HCT116 (cell line): ENCODE results near the gene PRR5L. TPM values are rescaled to one million over a fixed set of nuclear protein-coding genes. Genes with fewer than 3 reads are reported as not detected.

ENCODE experiments used
- ATAC-seq: fragments of 200-7000 bp; cut with Tn5 transposase; 2 replicates; pipeline ENCODE4 v1.9.1; 2020; ENCODE audit warnings: mild to moderate bottlenecking, moderate library complexity
- BruUV-seq: library from RNA; stranded (reverse); fragments of 400-500 nt; replicated peaks from 2 replicates; lab custom pipeline; 2021; lab: Mats Ljungman, UMichigan
- CTCF ChIA-PET: fragments of 300-600 bp; sonication (Branson Sonifier 250); formaldehyde crosslinking; loops from one replicate; lab custom pipeline; 2021; ENCODE audit warnings: antibody characterized with exemption; lab: Charles Lee
- POLR2A ChIA-PET: fragments of 300-600, 350-600 bp; sonication (Branson Sonifier 250); formaldehyde crosslinking; loops from one replicate; lab custom pipeline; 2021; ENCODE audit warnings: antibody characterized with exemption; lab: Charles Lee
- RAD21 ChIA-PET, 2 experiments: fragments of 300-600 bp; sonication (Branson Sonifier 250); formaldehyde crosslinking; loops; one replicate each; lab custom pipeline; 2023; ENCODE audit warnings: low total read pairs in 2 of 2; ENCODE audit not compliant: uncharacterized antibody in 2 of 2, unreplicated experiment in 2 of 2, low non-redundant PET in 1 of 2; lab: Charles Lee
- DNase-seq: peaks from one replicate; pipeline ENCODE4 v3.0.0-alpha.2; 2010; ENCODE audit warnings: low read depth, low spot score
- H2AFZ ChIP-seq: fragments of 200-600 bp; shearing (Covaris generic), sonication (generic); 2 replicates; pipeline ENCODE4 v1.6.1; 2017; ENCODE audit warnings: low read depth, mixed run types, mixed read lengths, antibody characterized with exemption, low read length; ENCODE audit not compliant: poor library complexity, severe bottlenecking
- H3K27ac ChIP-seq: 2 replicates; pipeline ENCODE4 v1.5.1; 2012; ENCODE audit warnings: low read depth, low read length
- H3K27me3 ChIP-seq: fragments of 200-600 bp; sonication (generic); 2 replicates; pipeline ENCODE4 v1.6.1; 2016; ENCODE audit warnings: mixed run types, low read length, mixed read lengths; ENCODE audit not compliant: insufficient read depth
- H3K36me3 ChIP-seq, 2 experiments: fragments of 200-500 bp in 1 of 2; fragments of 200-600 bp in 1 of 2; sonication (Bioruptor generic) in 1 of 2; sonication (generic) in 1 of 2; 2 replicates each; pipeline versions ENCODE4 v1.5.1 to v1.6.1; 2014 to 2016; ENCODE audit warnings: low read length in 2 of 2, inconsistent platforms in 1 of 2, mixed read lengths in 1 of 2, mixed run types in 1 of 2; ENCODE audit not compliant: insufficient read depth in 2 of 2, control insufficient read depth in 1 of 2
- H3K4me1 ChIP-seq, 2 experiments: fragments of 200-600 bp in 1 of 2; sonication (generic) in 1 of 2; 2 replicates each; pipeline versions ENCODE4 v1.5.1 to v1.6.1; 2012 to 2017; ENCODE audit warnings: low read length in 2 of 2, inconsistent platforms in 1 of 2, mild to moderate bottlenecking in 1 of 2, mixed read lengths in 1 of 2, mixed run types in 1 of 2, moderate library complexity in 1 of 2; ENCODE audit not compliant: insufficient read depth in 2 of 2, control insufficient read depth in 1 of 2
- H3K4me2 ChIP-seq: fragments of 200-600 bp; sonication (generic); 2 replicates; pipeline ENCODE4 v1.6.1; 2017; ENCODE audit warnings: mixed run types, low read length, mixed read lengths
- H3K4me3 ChIP-seq, 2 experiments: fragments of 200-600 bp in 1 of 2; sonication (generic) in 1 of 2; replicated peaks in 1 of 2; 2 replicates each; pipeline ENCODE4 v1.5.1; 2011 to 2016; ENCODE audit warnings: low read length in 2 of 2, control low read depth in 1 of 2, low read depth in 1 of 2, mild to moderate bottlenecking in 1 of 2, mixed read lengths in 1 of 2, mixed run types in 1 of 2
- H3K79me2 ChIP-seq: fragments of 200-600 bp; sonication (generic); 2 replicates; pipeline ENCODE4 v1.6.1; 2017; ENCODE audit warnings: mild to moderate bottlenecking, mixed run types, low read length, moderate library complexity, mixed read lengths; ENCODE audit not compliant: insufficient read depth
- H3K9ac ChIP-seq: fragments of 200-600 bp; sonication (generic); 2 replicates; pipeline ENCODE4 v1.6.1; 2016; ENCODE audit warnings: low read length, mixed read lengths
- H3K9me2 ChIP-seq: fragments of 200-600 bp; sonication (generic), shearing (Covaris generic); 2 replicates; pipeline ENCODE4 v1.6.1; 2017; ENCODE audit warnings: mixed run types, mild to moderate bottlenecking, moderate library complexity; ENCODE audit not compliant: insufficient read depth
- H3K9me3 ChIP-seq, 2 experiments: fragments of 200-500 bp in 1 of 2; fragments of 200-600 bp in 1 of 2; sonication (Bioruptor generic) in 1 of 2; sonication (generic) in 1 of 2; 2 replicates each; pipeline ENCODE4 v1.6.1; 2014 to 2017; ENCODE audit warnings: low read length in 2 of 2, mixed read lengths in 2 of 2, inconsistent platforms in 1 of 2, low read depth in 1 of 2, mild to moderate bottlenecking in 1 of 2, mixed run types in 1 of 2, moderate library complexity in 1 of 2; ENCODE audit not compliant: control insufficient read depth in 1 of 2, insufficient read depth in 1 of 2
- H4K20me1 ChIP-seq: fragments of 200-600 bp; sonication (generic), shearing (Covaris generic); 2 replicates; pipeline ENCODE4 v1.6.1; 2017; ENCODE audit warnings: mixed run types, mild to moderate bottlenecking, moderate library complexity; ENCODE audit not compliant: insufficient read depth
- CBX3 ChIP-seq: IDR thresholded peaks from 2 replicates; pipeline ENCODE4 v1.6.1; 2012; ENCODE audit warnings: low read depth
- EZH2 ChIP-seq: fragments of 200-600 bp; sonication (generic); IDR thresholded peaks from 2 replicates; pipeline ENCODE4 v1.6.1; 2017; ENCODE audit warnings: antibody characterized with exemption, mixed run types
- FOSL1 ChIP-seq: IDR thresholded peaks from 2 replicates; pipeline ENCODE4 v1.6.1; 2012; ENCODE audit warnings: low read depth
- POLR2A ChIP-seq: IDR thresholded peaks from 2 replicates; pipeline ENCODE4 v1.7.0; 2011; ENCODE audit warnings: borderline replicate concordance; ENCODE audit not compliant: insufficient read depth, insufficient read length; ENCODE audit errors: extremely low read depth
- POLR2AphosphoS5 ChIP-seq: IDR thresholded peaks from 2 replicates; pipeline ENCODE4 v1.6.1; 2011; ENCODE audit warnings: mild to moderate bottlenecking, low read depth, low read length, moderate library complexity
- RAD21 ChIP-seq: IDR thresholded peaks from 2 replicates; pipeline ENCODE4 v1.6.1; 2012; ENCODE audit warnings: low read depth, mild to moderate bottlenecking
- REST ChIP-seq: IDR thresholded peaks from 2 replicates; pipeline ENCODE4 v1.6.1; 2012; ENCODE audit warnings: low read depth
- SRF ChIP-seq: IDR thresholded peaks from 2 replicates; pipeline ENCODE4 v1.6.1; 2012; ENCODE audit warnings: low read depth
- YY1 ChIP-seq: IDR thresholded peaks from 2 replicates; pipeline ENCODE4 v1.6.1; 2011; ENCODE audit warnings: low read length, low read depth, moderate library complexity, mild to moderate bottlenecking; ENCODE audit not compliant: insufficient replicate concordance; ENCODE audit errors: extremely low read depth
- ZBTB33 ChIP-seq: IDR thresholded peaks from 2 replicates; pipeline ENCODE4 v1.6.1; 2011; ENCODE audit warnings: mild to moderate bottlenecking, low read length, moderate library complexity; ENCODE audit not compliant: insufficient replicate concordance; ENCODE audit errors: extremely low read depth
- ZFX ChIP-seq: fragments of 450-650 bp; IDR thresholded peaks from 2 replicates; pipeline ENCODE4 v1.6.1; 2017
- intact Hi-C: fragments of 100-400 bp; cut with micrococcal nuclease; formaldehyde crosslinking; loops from 2 replicates; pipeline ENCODE4 v1.10.0; 2022
- total RNA-seq: library from RNA; stranded (reverse); gene quantifications from one replicate; pipeline ENCODE4 v1.2.1, GENCODE V29; 2021; ENCODE audit not compliant: unreplicated experiment

The PRR5L gene
- total RNA-seq, 1 experiment from 2014 or later = 0.47 TPM

- H3K27me3 ChIP-seq = peaks cover 58% of the 10 kb centered on the region
- no peaks in the 10 kb centered on the region for H3K79me2 ChIP-seq
- no peak overlapping the region for H2AFZ ChIP-seq
- H3K9ac ChIP-seq = no peak overlapping the region
- no peaks in the 10 kb centered on the region for H3K9me2 ChIP-seq
- H3K36me3 ChIP-seq = no peaks in the 10 kb centered on the region
- CTCF ChIA-PET = no interaction called here
- H3K4me2 ChIP-seq = no peak overlapping the region
- H3K27ac ChIP-seq = no peak overlapping the region
- intact Hi-C loops = no loop called here
- H4K20me1 ChIP-seq = no peaks in the 10 kb centered on the region
- TF ChIP-seq FOSL1 (no peak), ZBTB33 (no peak), CBX3 (no peak), SRF (no peak), POLR2A (no peak), POLR2AphosphoS5 (no peak), REST (no peak), YY1 (no peak), EZH2 (no peak), RAD21 (no peak), ZFX (no peak)
- TF ChIP-seq, all 23 proteins: peak for 0
- H3K9me3 ChIP-seq = no peaks in the 10 kb centered on the region
- H3K4me3 ChIP-seq = no peak overlapping the region
- no peaks in the 10 kb centered on the region for H3K4me1 ChIP-seq
- ChIA-PET POLR2A (no interaction called here), RAD21 (no interaction called here)
- ATAC-seq (no peak), DNase-seq (no peak)
- BruUV-seq = no TSS peak
These were observed 61.7 kb downstream of the PRR5L start for GRCh38 chr11:36357831-36358230.
